HCT116 (cell line): ENCODE data around the gene NPPC. TPM values are rescaled to one million over a fixed set of nuclear protein-coding genes. Genes with fewer than 3 reads are reported as not detected.

Source experiments
- ATAC-seq: fragments of 200-7000 bp; cut with Tn5 transposase; 2 replicates; pipeline ENCODE4 v1.9.1; 2020; ENCODE audit warnings: mild to moderate bottlenecking, moderate library complexity
- BruUV-seq: library from RNA; stranded (reverse); fragments of 400-500 nt; replicated peaks from 2 replicates; lab custom pipeline; 2021; lab: Mats Ljungman, UMichigan
- CTCF ChIA-PET: fragments of 300-600 bp; sonication (Branson Sonifier 250); formaldehyde crosslinking; loops from one replicate; lab custom pipeline; 2021; ENCODE audit warnings: antibody characterized with exemption; lab: Charles Lee
- POLR2A ChIA-PET: fragments of 300-600, 350-600 bp; sonication (Branson Sonifier 250); formaldehyde crosslinking; loops from one replicate; lab custom pipeline; 2021; ENCODE audit warnings: antibody characterized with exemption; lab: Charles Lee
- RAD21 ChIA-PET, 2 experiments: fragments of 300-600 bp; sonication (Branson Sonifier 250); formaldehyde crosslinking; loops; one replicate each; lab custom pipeline; 2023; ENCODE audit warnings: low total read pairs in 2 of 2; ENCODE audit not compliant: uncharacterized antibody in 2 of 2, unreplicated experiment in 2 of 2, low non-redundant PET in 1 of 2; lab: Charles Lee
- DNase-seq: peaks from one replicate; pipeline ENCODE4 v3.0.0-alpha.2; 2010; ENCODE audit warnings: low read depth, low spot score
- H2AFZ ChIP-seq: fragments of 200-600 bp; shearing (Covaris generic), sonication (generic); 2 replicates; pipeline ENCODE4 v1.6.1; 2017; ENCODE audit warnings: low read depth, mixed run types, mixed read lengths, antibody characterized with exemption, low read length; ENCODE audit not compliant: poor library complexity, severe bottlenecking
- H3K27ac ChIP-seq: 2 replicates; pipeline ENCODE4 v1.5.1; 2012; ENCODE audit warnings: low read depth, low read length
- H3K27me3 ChIP-seq: fragments of 200-600 bp; sonication (generic); 2 replicates; pipeline ENCODE4 v1.6.1; 2016; ENCODE audit warnings: mixed run types, low read length, mixed read lengths; ENCODE audit not compliant: insufficient read depth
- H3K36me3 ChIP-seq, 2 experiments: fragments of 200-500 bp in 1 of 2; fragments of 200-600 bp in 1 of 2; sonication (Bioruptor generic) in 1 of 2; sonication (generic) in 1 of 2; 2 replicates each; pipeline versions ENCODE4 v1.5.1 to v1.6.1; 2014 to 2016; ENCODE audit warnings: low read length in 2 of 2, inconsistent platforms in 1 of 2, mixed read lengths in 1 of 2, mixed run types in 1 of 2; ENCODE audit not compliant: insufficient read depth in 2 of 2, control insufficient read depth in 1 of 2
- H3K4me1 ChIP-seq, 2 experiments: fragments of 200-600 bp in 1 of 2; sonication (generic) in 1 of 2; 2 replicates each; pipeline versions ENCODE4 v1.5.1 to v1.6.1; 2012 to 2017; ENCODE audit warnings: low read length in 2 of 2, inconsistent platforms in 1 of 2, mild to moderate bottlenecking in 1 of 2, mixed read lengths in 1 of 2, mixed run types in 1 of 2, moderate library complexity in 1 of 2; ENCODE audit not compliant: insufficient read depth in 2 of 2, control insufficient read depth in 1 of 2
- H3K4me2 ChIP-seq: fragments of 200-600 bp; sonication (generic); 2 replicates; pipeline ENCODE4 v1.6.1; 2017; ENCODE audit warnings: mixed run types, low read length, mixed read lengths
- H3K4me3 ChIP-seq, 2 experiments: fragments of 200-600 bp in 1 of 2; sonication (generic) in 1 of 2; replicated peaks in 1 of 2; 2 replicates each; pipeline ENCODE4 v1.5.1; 2011 to 2016; ENCODE audit warnings: low read length in 2 of 2, control low read depth in 1 of 2, low read depth in 1 of 2, mild to moderate bottlenecking in 1 of 2, mixed read lengths in 1 of 2, mixed run types in 1 of 2
- H3K79me2 ChIP-seq: fragments of 200-600 bp; sonication (generic); 2 replicates; pipeline ENCODE4 v1.6.1; 2017; ENCODE audit warnings: mild to moderate bottlenecking, mixed run types, low read length, moderate library complexity, mixed read lengths; ENCODE audit not compliant: insufficient read depth
- H3K9ac ChIP-seq: fragments of 200-600 bp; sonication (generic); 2 replicates; pipeline ENCODE4 v1.6.1; 2016; ENCODE audit warnings: low read length, mixed read lengths
- H3K9me2 ChIP-seq: fragments of 200-600 bp; sonication (generic), shearing (Covaris generic); 2 replicates; pipeline ENCODE4 v1.6.1; 2017; ENCODE audit warnings: mixed run types, mild to moderate bottlenecking, moderate library complexity; ENCODE audit not compliant: insufficient read depth
- H3K9me3 ChIP-seq, 2 experiments: fragments of 200-500 bp in 1 of 2; fragments of 200-600 bp in 1 of 2; sonication (Bioruptor generic) in 1 of 2; sonication (generic) in 1 of 2; 2 replicates each; pipeline ENCODE4 v1.6.1; 2014 to 2017; ENCODE audit warnings: low read length in 2 of 2, mixed read lengths in 2 of 2, inconsistent platforms in 1 of 2, low read depth in 1 of 2, mild to moderate bottlenecking in 1 of 2, mixed run types in 1 of 2, moderate library complexity in 1 of 2; ENCODE audit not compliant: control insufficient read depth in 1 of 2, insufficient read depth in 1 of 2
- H4K20me1 ChIP-seq: fragments of 200-600 bp; sonication (generic), shearing (Covaris generic); 2 replicates; pipeline ENCODE4 v1.6.1; 2017; ENCODE audit warnings: mixed run types, mild to moderate bottlenecking, moderate library complexity; ENCODE audit not compliant: insufficient read depth
- CBX3 ChIP-seq: IDR thresholded peaks from 2 replicates; pipeline ENCODE4 v1.6.1; 2012; ENCODE audit warnings: low read depth
- CEBPB ChIP-seq: IDR thresholded peaks from 2 replicates; pipeline ENCODE4 v1.6.1; 2012; ENCODE audit warnings: low read depth
- ELF1 ChIP-seq: IDR thresholded peaks from 2 replicates; pipeline ENCODE4 v1.6.1; 2012; ENCODE audit warnings: low read depth, borderline replicate concordance
- EZH2phosphoT487 ChIP-seq: fragments of 200-600 bp; IDR thresholded peaks from 2 replicates; pipeline ENCODE4 v1.6.1; 2018; ENCODE audit warnings: antibody characterized with exemption, borderline replicate concordance
- FOSL1 ChIP-seq: IDR thresholded peaks from 2 replicates; pipeline ENCODE4 v1.6.1; 2012; ENCODE audit warnings: low read depth
- JUND ChIP-seq: IDR thresholded peaks from 2 replicates; pipeline ENCODE4 v1.6.1; 2012
- POLR2A ChIP-seq: IDR thresholded peaks from 2 replicates; pipeline ENCODE4 v1.7.0; 2011; ENCODE audit warnings: borderline replicate concordance; ENCODE audit not compliant: insufficient read depth, insufficient read length; ENCODE audit errors: extremely low read depth
- POLR2AphosphoS5 ChIP-seq: IDR thresholded peaks from 2 replicates; pipeline ENCODE4 v1.6.1; 2011; ENCODE audit warnings: mild to moderate bottlenecking, low read depth, low read length, moderate library complexity
- SP1 ChIP-seq: IDR thresholded peaks from 2 replicates; pipeline ENCODE4 v1.6.1; 2012; ENCODE audit warnings: low read depth
- TCF7L2 ChIP-seq: IDR thresholded peaks from 2 replicates; pipeline ENCODE4 v1.7.0; 2011; ENCODE audit warnings: borderline replicate concordance, inconsistent platforms; ENCODE audit not compliant: insufficient read depth, insufficient read length; ENCODE audit errors: extremely low read depth
- YY1 ChIP-seq: IDR thresholded peaks from 2 replicates; pipeline ENCODE4 v1.6.1; 2011; ENCODE audit warnings: low read length, low read depth, moderate library complexity, mild to moderate bottlenecking; ENCODE audit not compliant: insufficient replicate concordance; ENCODE audit errors: extremely low read depth
- ZFX ChIP-seq: fragments of 450-650 bp; IDR thresholded peaks from 2 replicates; pipeline ENCODE4 v1.6.1; 2017
- ZNF274 ChIP-seq: fragments of 200-500 bp; sonication (Bioruptor generic); IDR thresholded peaks from 2 replicates; pipeline ENCODE4 v1.6.1; 2014; ENCODE audit warnings: mild to moderate bottlenecking, low read depth, low read length, inconsistent platforms
- intact Hi-C: fragments of 100-400 bp; cut with micrococcal nuclease; formaldehyde crosslinking; loops from 2 replicates; pipeline ENCODE4 v1.10.0; 2022
- total RNA-seq: library from RNA; stranded (reverse); gene quantifications from one replicate; pipeline ENCODE4 v1.2.1, GENCODE V29; 2021; ENCODE audit not compliant: unreplicated experiment
- TF ChIP-seq, protein P1 (sequence below): IDR thresholded peaks from 2 replicates; pipeline ENCODE4 v1.6.1; 2012
- TF ChIP-seq, protein P2 (sequence below): IDR thresholded peaks from 2 replicates; pipeline ENCODE4 v1.6.1; 2011; ENCODE audit warnings: mild to moderate bottlenecking, low read length, moderate library complexity; ENCODE audit not compliant: insufficient replicate concordance; ENCODE audit errors: extremely low read depth
- TF ChIP-seq, protein P3 (sequence below): IDR thresholded peaks from 2 replicates; pipeline ENCODE4 v1.6.1; 2012; ENCODE audit warnings: low read depth
- TF ChIP-seq, protein P4 (sequence below): IDR thresholded peaks from 2 replicates; pipeline ENCODE4 v1.6.1; 2012
- TF ChIP-seq, protein P5 (sequence below), 3 experiments: fragments of 200-600 bp in 1 of 3; sonication (generic) in 1 of 3; IDR thresholded peaks in 2 of 3; conservative IDR thresholded peaks in 1 of 3; 2 replicates each; pipeline ENCODE4 v1.5.1; 2012 to 2017; ENCODE audit warnings: low read depth in 2 of 3, low read length in 2 of 3, antibody characterized with exemption in 1 of 3, borderline replicate concordance in 1 of 3, control low read depth in 1 of 3, mild to moderate bottlenecking in 1 of 3, mixed read lengths in 1 of 3, mixed run types in 1 of 3, moderate library complexity in 1 of 3; ENCODE audit not compliant: insufficient read depth in 1 of 3

The NPPC gene
- total RNA-seq, 1 experiment from 2014 or later, result 0.52 TPM

DNA sequence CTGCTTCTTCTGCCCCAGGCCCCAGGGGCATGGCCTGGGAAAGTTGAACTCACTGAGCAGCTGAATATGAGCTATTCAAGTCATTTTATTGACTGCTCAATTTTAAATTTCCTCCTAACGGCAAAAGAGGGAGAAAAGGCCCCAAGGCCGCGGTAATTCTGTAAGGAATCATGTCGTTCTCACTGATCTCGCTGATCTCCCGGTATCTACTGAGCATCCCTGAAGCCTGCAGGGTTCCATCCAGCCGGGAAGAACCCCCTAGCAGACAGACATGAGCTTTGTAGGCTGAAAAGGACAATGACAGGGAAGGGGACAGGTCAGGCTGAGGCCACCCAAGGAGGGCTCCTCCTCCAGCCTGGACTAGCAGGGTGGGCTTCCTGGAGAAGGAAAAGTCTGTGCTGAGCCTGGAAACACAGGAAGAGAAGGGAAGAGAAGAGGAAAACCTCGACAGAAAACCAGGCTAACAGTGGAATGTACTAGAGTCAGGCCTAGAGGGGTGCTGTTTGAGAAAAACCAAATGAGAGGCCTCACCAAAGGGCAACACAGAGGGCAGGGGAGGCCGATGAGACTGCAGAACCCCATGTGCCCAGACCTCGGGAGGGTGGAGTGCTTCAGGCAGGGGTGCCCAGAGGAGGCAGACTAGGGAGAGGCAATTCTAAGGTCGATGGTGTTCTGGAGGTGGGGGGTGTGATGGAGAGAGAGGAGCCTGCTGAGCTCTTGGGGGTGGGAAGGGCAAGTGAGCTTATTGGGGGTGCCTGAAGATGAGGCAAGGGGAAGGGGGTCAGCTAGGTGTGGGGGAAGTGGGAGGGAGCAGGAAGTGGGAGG is 2.9 kb upstream of the NPPC start:
- POLR2A ChIA-PET, result no interaction called here
- no peaks in the 10 kb centered on the region for H3K27me3 ChIP-seq
- H3K9me2 ChIP-seq, result no peaks in the 10 kb centered on the region
- RAD21 ChIA-PET, result no interaction called here
- no peak for TF ChIP-seq TCF7L2
- TF ChIP-seq ZFX, result no peak
- TF ChIP-seq FOSL1, result no peak
- TF ChIP-seq JUND, result no peak
- TF ChIP-seq, protein P1, sequence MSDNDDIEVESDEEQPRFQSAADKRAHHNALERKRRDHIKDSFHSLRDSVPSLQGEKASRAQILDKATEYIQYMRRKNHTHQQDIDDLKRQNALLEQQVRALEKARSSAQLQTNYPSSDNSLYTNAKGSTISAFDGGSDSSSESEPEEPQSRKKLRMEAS, result no peak
- TF ChIP-seq, protein P2, sequence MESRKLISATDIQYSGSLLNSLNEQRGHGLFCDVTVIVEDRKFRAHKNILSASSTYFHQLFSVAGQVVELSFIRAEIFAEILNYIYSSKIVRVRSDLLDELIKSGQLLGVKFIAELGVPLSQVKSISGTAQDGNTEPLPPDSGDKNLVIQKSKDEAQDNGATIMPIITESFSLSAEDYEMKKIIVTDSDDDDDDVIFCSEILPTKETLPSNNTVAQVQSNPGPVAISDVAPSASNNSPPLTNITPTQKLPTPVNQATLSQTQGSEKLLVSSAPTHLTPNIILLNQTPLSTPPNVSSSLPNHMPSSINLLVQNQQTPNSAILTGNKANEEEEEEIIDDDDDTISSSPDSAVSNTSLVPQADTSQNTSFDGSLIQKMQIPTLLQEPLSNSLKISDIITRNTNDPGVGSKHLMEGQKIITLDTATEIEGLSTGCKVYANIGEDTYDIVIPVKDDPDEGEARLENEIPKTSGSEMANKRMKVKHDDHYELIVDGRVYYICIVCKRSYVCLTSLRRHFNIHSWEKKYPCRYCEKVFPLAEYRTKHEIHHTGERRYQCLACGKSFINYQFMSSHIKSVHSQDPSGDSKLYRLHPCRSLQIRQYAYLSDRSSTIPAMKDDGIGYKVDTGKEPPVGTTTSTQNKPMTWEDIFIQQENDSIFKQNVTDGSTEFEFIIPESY, result no peak
- TF ChIP-seq ELF1, result no peak
- TF ChIP-seq, protein P3, sequence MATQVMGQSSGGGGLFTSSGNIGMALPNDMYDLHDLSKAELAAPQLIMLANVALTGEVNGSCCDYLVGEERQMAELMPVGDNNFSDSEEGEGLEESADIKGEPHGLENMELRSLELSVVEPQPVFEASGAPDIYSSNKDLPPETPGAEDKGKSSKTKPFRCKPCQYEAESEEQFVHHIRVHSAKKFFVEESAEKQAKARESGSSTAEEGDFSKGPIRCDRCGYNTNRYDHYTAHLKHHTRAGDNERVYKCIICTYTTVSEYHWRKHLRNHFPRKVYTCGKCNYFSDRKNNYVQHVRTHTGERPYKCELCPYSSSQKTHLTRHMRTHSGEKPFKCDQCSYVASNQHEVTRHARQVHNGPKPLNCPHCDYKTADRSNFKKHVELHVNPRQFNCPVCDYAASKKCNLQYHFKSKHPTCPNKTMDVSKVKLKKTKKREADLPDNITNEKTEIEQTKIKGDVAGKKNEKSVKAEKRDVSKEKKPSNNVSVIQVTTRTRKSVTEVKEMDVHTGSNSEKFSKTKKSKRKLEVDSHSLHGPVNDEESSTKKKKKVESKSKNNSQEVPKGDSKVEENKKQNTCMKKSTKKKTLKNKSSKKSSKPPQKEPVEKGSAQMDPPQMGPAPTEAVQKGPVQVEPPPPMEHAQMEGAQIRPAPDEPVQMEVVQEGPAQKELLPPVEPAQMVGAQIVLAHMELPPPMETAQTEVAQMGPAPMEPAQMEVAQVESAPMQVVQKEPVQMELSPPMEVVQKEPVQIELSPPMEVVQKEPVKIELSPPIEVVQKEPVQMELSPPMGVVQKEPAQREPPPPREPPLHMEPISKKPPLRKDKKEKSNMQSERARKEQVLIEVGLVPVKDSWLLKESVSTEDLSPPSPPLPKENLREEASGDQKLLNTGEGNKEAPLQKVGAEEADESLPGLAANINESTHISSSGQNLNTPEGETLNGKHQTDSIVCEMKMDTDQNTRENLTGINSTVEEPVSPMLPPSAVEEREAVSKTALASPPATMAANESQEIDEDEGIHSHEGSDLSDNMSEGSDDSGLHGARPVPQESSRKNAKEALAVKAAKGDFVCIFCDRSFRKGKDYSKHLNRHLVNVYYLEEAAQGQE, result no peak
- TF ChIP-seq, protein P4, sequence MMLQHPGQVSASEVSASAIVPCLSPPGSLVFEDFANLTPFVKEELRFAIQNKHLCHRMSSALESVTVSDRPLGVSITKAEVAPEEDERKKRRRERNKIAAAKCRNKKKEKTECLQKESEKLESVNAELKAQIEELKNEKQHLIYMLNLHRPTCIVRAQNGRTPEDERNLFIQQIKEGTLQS, result no peak
- no peak for TF ChIP-seq SP1
- TF ChIP-seq, protein P5, sequence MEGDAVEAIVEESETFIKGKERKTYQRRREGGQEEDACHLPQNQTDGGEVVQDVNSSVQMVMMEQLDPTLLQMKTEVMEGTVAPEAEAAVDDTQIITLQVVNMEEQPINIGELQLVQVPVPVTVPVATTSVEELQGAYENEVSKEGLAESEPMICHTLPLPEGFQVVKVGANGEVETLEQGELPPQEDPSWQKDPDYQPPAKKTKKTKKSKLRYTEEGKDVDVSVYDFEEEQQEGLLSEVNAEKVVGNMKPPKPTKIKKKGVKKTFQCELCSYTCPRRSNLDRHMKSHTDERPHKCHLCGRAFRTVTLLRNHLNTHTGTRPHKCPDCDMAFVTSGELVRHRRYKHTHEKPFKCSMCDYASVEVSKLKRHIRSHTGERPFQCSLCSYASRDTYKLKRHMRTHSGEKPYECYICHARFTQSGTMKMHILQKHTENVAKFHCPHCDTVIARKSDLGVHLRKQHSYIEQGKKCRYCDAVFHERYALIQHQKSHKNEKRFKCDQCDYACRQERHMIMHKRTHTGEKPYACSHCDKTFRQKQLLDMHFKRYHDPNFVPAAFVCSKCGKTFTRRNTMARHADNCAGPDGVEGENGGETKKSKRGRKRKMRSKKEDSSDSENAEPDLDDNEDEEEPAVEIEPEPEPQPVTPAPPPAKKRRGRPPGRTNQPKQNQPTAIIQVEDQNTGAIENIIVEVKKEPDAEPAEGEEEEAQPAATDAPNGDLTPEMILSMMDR (IDR thresholded peaks at IDR 0.05 in 2 of 3, conservative IDR thresholded peaks at IDR 0.05 in 1 of 3; ENCODE audit: borderline replicate concordance in 1 of 3, insufficient read depth in 1 of 3, low read depth in 2 of 3, low read length in 2 of 3), result no peak
- TF ChIP-seq POLR2A, result no peak
- TF ChIP-seq ZNF274, result no peak
- TF ChIP-seq YY1, result no peak
- TF ChIP-seq POLR2AphosphoS5, result no peak
- TF ChIP-seq EZH2phosphoT487, result no peak
- no peak for TF ChIP-seq CEBPB
- TF ChIP-seq CBX3, result no peak
- BruUV-seq, result no TSS peak
- H3K4me2 ChIP-seq, result no peak overlapping the region
- H3K4me1 ChIP-seq, result peaks cover 8 to 18% of the 10 kb centered on the region in 2 experiments
- no peak overlapping the region for H3K4me3 ChIP-seq
- no peaks in the 10 kb centered on the region for H3K79me2 ChIP-seq
- ATAC-seq (no peak), DNase-seq (no peak)
- no peaks in the 10 kb centered on the region for H3K9me3 ChIP-seq
- H3K36me3 ChIP-seq, result no peaks in the 10 kb centered on the region
- H3K9ac ChIP-seq, result no peak overlapping the region
- H2AFZ ChIP-seq, result no peak overlapping the region
- CTCF ChIA-PET, result interaction anchor here (0.9 to 1.9 kb wide), 7 partner anchors 12 to 301 kb away, joined by 3 to 7 read pairs (median 3); no protein-coding TSS in a partner anchor
- H3K27ac ChIP-seq, result no peak overlapping the region
- intact Hi-C loops, result no loop called here
- H4K20me1 ChIP-seq, result no peaks in the 10 kb centered on the region
